Right atrium auricular region (tissue), 2 donors: Measurements from ENCODE around the gene KMT2E. TPM values are rescaled to one million over a fixed set of nuclear protein-coding genes. Genes with fewer than 3 reads are reported as not detected.
"Not testable (repeated sequence)": the region's sequence is repeated elsewhere in the genome, so short reads cannot be mapped to it uniquely, and the experiment has no call there.

ENCODE experiments used
- DNase-seq: peaks from one replicate; pipeline ENCODE4 v3.0.0-alpha.2; 2019; ENCODE audit warnings: low spot score
- H3K27ac ChIP-seq, 2 donors: fragments of 200-600 bp; sonication (generic); 1 replicate in 1 of 2; 2 replicates in 1 of 2; pipeline ENCODE4 v1.5.1; 2016 to 2019
- H3K27me3 ChIP-seq, 2 donors: fragments of 200-600 bp; sonication (generic); one replicate each; pipeline versions ENCODE4 v1.5.1 to v1.6.0; 2017 to 2019
- H3K36me3 ChIP-seq: fragments of 200-600 bp; sonication (generic); one replicate; pipeline ENCODE4 v1.5.1; 2016
- H3K4me1 ChIP-seq, 2 donors: fragments of 200-600 bp; sonication (generic); one replicate each; pipeline versions ENCODE4 v1.5.1 to v1.6.0; 2017 to 2019
- H3K4me3 ChIP-seq, 2 donors: fragments of 200-600 bp; sonication (generic); 1 replicate in 1 of 2; 2 replicates in 1 of 2; pipeline ENCODE4 v1.5.1; 2017 to 2019; ENCODE audit warnings: mild to moderate bottlenecking in 1 of 2, moderate library complexity in 1 of 2
- H3K9me3 ChIP-seq, 2 donors: fragments of 200-600 bp; sonication (generic); one replicate each; pipeline ENCODE4 v1.5.1; 2019
- CTCF ChIP-seq, 2 donors: fragments of 200-600 bp; sonication (generic); IDR thresholded peaks; one replicate each; pipeline ENCODE4 v1.5.1; 2019; ENCODE audit warnings: antibody characterized with exemption in 2 of 2
- total RNA-seq, 2 donors: library from RNA; depleted of rRNA; stranded (reverse); fragments of >200 nt; gene quantifications; one replicate each; pipeline ENCODE4 v1.1.0, GENCODE V29; 2016

The KMT2E gene
- total RNA-seq, 2 donors from 2014 or later, result 51.4 to 81.3 TPM

GRCh38 chr7:105044449-105045070 lies 30.6 kb downstream of the KMT2E start:
- TF ChIP-seq CTCF (IDR thresholded peaks at IDR 0.05), result no peak
- Histone ChIP-seq H3K36me3 (peaks cover 39% of the 10 kb centered on the region), H3K27ac (no peak overlapping the region), H3K4me3 (no peak overlapping the region), H3K27me3 (no peaks in the 10 kb centered on the region), H3K4me1 (peaks cover 0 to 52% of the 10 kb centered on the region in 2 donors), H3K9me3 (no peaks in the 10 kb centered on the region)
- no peak for DNase-seq

GRCh38 chr7:105046414-105046813 lies 32.4 kb downstream of the KMT2E start:
- peak overlapping the region in 1 of 2 donors; percentile 14 for H3K27ac ChIP-seq
- peaks cover 40% of the 10 kb centered on the region for H3K36me3 ChIP-seq
- H3K4me1 ChIP-seq, result peaks cover 0 to 34% of the 10 kb centered on the region in 2 donors
- no peaks in the 10 kb centered on the region for H3K9me3 ChIP-seq
- DNase-seq, result no peak
- no peak for TF ChIP-seq CTCF (IDR thresholded peaks at IDR 0.05)
- H3K4me3 ChIP-seq, result no peak overlapping the region
- no peaks in the 10 kb centered on the region for H3K27me3 ChIP-seq

GRCh38 chr7:105047932-105048331 lies 33.9 kb downstream of the KMT2E start:
- no peak overlapping the region for H3K27ac ChIP-seq
- DNase-seq, result no peak
- H3K36me3 ChIP-seq, result peaks cover 37% of the 10 kb centered on the region
- H3K4me1 ChIP-seq, result peaks cover 0 to 33% of the 10 kb centered on the region in 2 donors
- H3K9me3 ChIP-seq, result no peaks in the 10 kb centered on the region
- no peaks in the 10 kb centered on the region for H3K27me3 ChIP-seq
- H3K4me3 ChIP-seq, result no peak overlapping the region
- no peak for TF ChIP-seq CTCF (IDR thresholded peaks at IDR 0.05)

- no peak overlapping the region for H3K4me3 ChIP-seq
These were observed 36.5 kb downstream of the KMT2E start for GRCh38 chr7:105050493-105050892.

GRCh38 chr7:105050899-105051298 lies 36.9 kb downstream of the KMT2E start:
- H3K4me1 ChIP-seq, result peaks cover 0 to 45% of the 10 kb centered on the region in 2 donors
- DNase-seq, H3K27me3 ChIP-seq, H3K27ac ChIP-seq, H3K9me3 ChIP-seq, H3K4me3 ChIP-seq: not testable (repeated sequence)
- peaks cover 24% of the 10 kb centered on the region for H3K36me3 ChIP-seq

More at GRCh38 chr7:105050493-105050892, 36.5 kb downstream of the KMT2E start:
- Histone ChIP-seq H3K9me3 (no peaks in the 10 kb centered on the region), H3K4me1 (peaks cover 0 to 41% of the 10 kb centered on the region in 2 donors), H3K27ac (no peak overlapping the region), H3K27me3 (no peaks in the 10 kb centered on the region), H3K36me3 (peaks cover 27% of the 10 kb centered on the region)
- no peak for DNase-seq
- TF ChIP-seq CTCF (IDR thresholded peaks at IDR 0.05), result no peak

GRCh38 chr7:105055084-105055483 lies 41.1 kb downstream of the KMT2E start:
- DNase-seq, result no peak
- H3K4me1 ChIP-seq, result peaks cover 0 to 35% of the 10 kb centered on the region in 2 donors
- no peak for TF ChIP-seq CTCF (IDR thresholded peaks at IDR 0.05)
- H3K36me3 ChIP-seq, result peaks cover 8% of the 10 kb centered on the region
- no peak overlapping the region for H3K4me3 ChIP-seq
- H3K27ac ChIP-seq, result no peak overlapping the region
- H3K9me3 ChIP-seq, result no peaks in the 10 kb centered on the region
- H3K27me3 ChIP-seq, result no peaks in the 10 kb centered on the region
